HepG2 (cell line): Measurements from ENCODE around the gene TADA2B. TPM values are rescaled to one million over a fixed set of nuclear protein-coding genes. Genes with fewer than 3 reads are reported as not detected.

Experiments
- ELF3 ChIP-seq: IDR thresholded peaks from 2 replicates; pipeline ENCODE4 v1.6.1; 2016; ENCODE audit warnings: missing genetic modification reagents, missing compliant biosample characterization
- FOXA1 ChIP-seq, 2 experiments: fragments of 450-650 bp in 1 of 2; sonication (generic) in 1 of 2; formaldehyde crosslinking in 1 of 2; IDR thresholded peaks; 2 replicates each; pipeline versions ENCODE4 v1.4.0 to v1.6.1; 2016 to 2020; ENCODE audit warnings: missing genetic modification reagents in 1 of 2
- GTF2F1 ChIP-seq: fragments of 150-350 bp; IDR thresholded peaks from 2 replicates; pipeline ENCODE4 v1.6.1; 2014; ENCODE audit warnings: low read length
- GZF1 ChIP-seq: sonication (generic); formaldehyde crosslinking; IDR thresholded peaks from 2 replicates; pipeline ENCODE4 v1.5.1; 2020; ENCODE audit warnings: mild to moderate bottlenecking, missing genetic modification reagents
- HNRNPL ChIP-seq: fragments of 200-400 bp; formaldehyde crosslinking; IDR thresholded peaks from 2 replicates; pipeline ENCODE4 v1.6.1; 2017; ENCODE audit warnings: mild to moderate bottlenecking, low read depth, low read length
- MED1 ChIP-seq: sonication (generic); formaldehyde crosslinking; IDR thresholded peaks from 2 replicates; pipeline ENCODE4 v1.4.0; 2020; ENCODE audit warnings: missing genetic modification reagents
- MEIS2 ChIP-seq: sonication (generic); formaldehyde crosslinking; IDR thresholded peaks from 2 replicates; pipeline ENCODE4 v1.9.0; 2021; ENCODE audit warnings: mild to moderate bottlenecking, missing genetic modification reagents
- MIXL1 ChIP-seq: IDR thresholded peaks from 2 replicates; pipeline ENCODE4 v1.6.1; 2016
- NR2C2 ChIP-seq: sonication (generic); formaldehyde crosslinking; IDR thresholded peaks from 2 replicates; pipeline ENCODE4 v1.4.0; 2020; ENCODE audit warnings: missing genetic modification reagents, mild to moderate bottlenecking, moderate library complexity, borderline replicate concordance
- NRL ChIP-seq: sonication (generic); formaldehyde crosslinking; IDR thresholded peaks from 2 replicates; pipeline ENCODE4 v1.5.0; 2020; ENCODE audit warnings: missing genetic modification reagents, mild to moderate bottlenecking, moderate library complexity, borderline replicate concordance
- ONECUT2 ChIP-seq: sonication (generic); formaldehyde crosslinking; IDR thresholded peaks from 2 replicates; pipeline ENCODE4 v1.4.0; 2020; ENCODE audit warnings: missing genetic modification reagents
- REXO4 ChIP-seq: sonication (generic); formaldehyde crosslinking; IDR thresholded peaks from 2 replicates; pipeline ENCODE4 v1.8.0; 2022; ENCODE audit warnings: missing genetic modification reagents, mild to moderate bottlenecking, borderline replicate concordance
- RFX1 ChIP-seq: fragments of 450-650 bp; IDR thresholded peaks from 2 replicates; pipeline ENCODE4 v1.6.1; 2017
- SIX1 ChIP-seq: sonication (generic); formaldehyde crosslinking; IDR thresholded peaks from 2 replicates; pipeline ENCODE4 v1.4.0; 2020; ENCODE audit warnings: missing genetic modification reagents, borderline replicate concordance
- ZBTB7A ChIP-seq: sonication (generic); formaldehyde crosslinking; IDR thresholded peaks from 2 replicates; pipeline ENCODE4 v1.8.0; 2022; ENCODE audit warnings: mild to moderate bottlenecking, missing genetic modification reagents
- ZFP37 ChIP-seq: sonication (generic); formaldehyde crosslinking; IDR thresholded peaks from 2 replicates; pipeline ENCODE4 v1.4.0; 2020; ENCODE audit warnings: missing genetic modification reagents, borderline replicate concordance
- ZKSCAN8 ChIP-seq: IDR thresholded peaks from 2 replicates; pipeline ENCODE4 v1.6.1; 2016; ENCODE audit warnings: borderline replicate concordance, missing genetic modification reagents, missing compliant biosample characterization
- ZNF569 ChIP-seq: sonication (generic); formaldehyde crosslinking; IDR thresholded peaks from 2 replicates; pipeline ENCODE4 v1.5.0; 2020; ENCODE audit warnings: mild to moderate bottlenecking, missing genetic modification reagents, moderate library complexity, borderline replicate concordance
- ZNF670 ChIP-seq: sonication (generic); formaldehyde crosslinking; IDR thresholded peaks from 2 replicates; pipeline ENCODE4 v1.8.0; 2022; ENCODE audit warnings: mild to moderate bottlenecking, missing genetic modification reagents, borderline replicate concordance
- ZNF724P ChIP-seq: sonication (generic); formaldehyde crosslinking; IDR thresholded peaks from 2 replicates; pipeline ENCODE4 v1.8.0; 2022; ENCODE audit warnings: missing genetic modification reagents, borderline replicate concordance
- polyA plus RNA-seq, 8 experiments: library from polyadenylated mRNA; depleted of rRNA in 3 of 8; stranded (reverse) in 7 of 8; unstranded in 1 of 8; fragments of >200 nt; fragmentation: Illumina TruSeq in 4 of 8; extraction: Trizol in 4 of 8; gene quantifications; 2 replicates each; pipeline versions ENCODE4 v1.2.1 to v1.2.3, GENCODE V29; 2011 to 2016; ENCODE audit warnings: low read depth in 4 of 8, missing spikeins in 1 of 8, mixed read lengths in 1 of 8; ENCODE audit not compliant: insufficient read depth in 1 of 8
- total RNA-seq, 5 experiments: library from RNA; depleted of rRNA; stranded (reverse); fragments of >200 nt; fragmentation: Illumina TruSeq; extraction: Trizol; gene quantifications; 2 replicates each; pipeline ENCODE4 v1.2.3, GENCODE V29; 2016; ENCODE audit warnings: low read depth in 1 of 5
- TF ChIP-seq, protein P1 (sequence below): sonication (generic); formaldehyde crosslinking; IDR thresholded peaks from 2 replicates; pipeline ENCODE4 v1.4.0; 2020; ENCODE audit warnings: mild to moderate bottlenecking, missing genetic modification reagents
- TF ChIP-seq, protein P2 (sequence below): sonication (generic); formaldehyde crosslinking; IDR thresholded peaks from 2 replicates; pipeline ENCODE4 v1.4.0; 2020; ENCODE audit warnings: mild to moderate bottlenecking, missing genetic modification reagents, borderline replicate concordance

The TADA2B gene
- total and polyA plus RNA-seq, 2 of the 13 experiments (the other 11 are each of a cell fraction or from before 2014, with no cell fraction given), result 4.6 to 8.9 TPM

DNA sequence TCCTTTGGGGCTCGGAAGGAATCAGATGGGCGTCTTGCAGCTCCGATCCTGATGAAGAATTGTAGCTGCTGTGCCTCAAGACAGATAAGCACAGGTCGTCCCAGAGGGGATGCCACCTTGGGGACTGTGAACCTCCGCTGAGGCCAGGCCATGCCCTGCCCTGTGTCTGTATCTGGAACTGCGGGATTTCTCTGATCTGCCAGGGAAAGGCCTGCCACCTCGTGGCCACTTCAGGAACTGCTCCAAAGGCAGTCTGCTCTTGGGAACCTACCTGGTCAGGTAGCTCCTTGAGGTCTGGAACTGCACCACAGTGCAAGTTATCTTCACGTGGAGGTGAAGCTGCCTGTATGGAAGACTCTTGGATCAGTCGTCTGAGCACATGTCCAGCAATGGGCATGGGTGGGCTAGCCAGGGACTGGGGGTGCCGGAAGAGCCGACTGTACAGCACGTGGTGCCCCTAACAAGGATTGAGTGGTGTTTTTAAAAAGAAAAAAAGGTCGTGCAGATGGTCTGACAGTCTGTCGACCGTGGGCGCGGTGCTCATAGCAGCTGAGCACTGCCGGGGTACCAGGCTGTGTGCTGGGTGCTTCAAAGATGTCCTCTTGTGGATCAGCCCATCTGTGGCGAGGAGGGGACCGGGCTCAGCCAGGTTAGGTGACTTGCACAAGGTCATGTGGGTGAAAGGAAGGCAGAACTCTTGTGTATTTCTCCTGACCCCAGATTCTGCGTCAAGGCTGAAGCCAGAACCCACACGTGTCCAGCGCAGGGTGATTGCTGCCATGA, 27.7 kb downstream of the TADA2B start (continued):
- TF ChIP-seq ZNF670 (CRISPR knock-in tag), result peak; percentile 68; the same call in 1 of the 2 replicates
- peak; percentile 76; the same call in 1 of the 2 replicates for TF ChIP-seq ZFP37 (CRISPR knock-in tag)
- 0 out of 2 replicates have a peak, but pooled peaks have one; percentile 32 for TF ChIP-seq ELF3 (CRISPR knock-in tag)
- peak; percentile 62; the same call in 1 of the 2 replicates for TF ChIP-seq MIXL1 (CRISPR knock-in tag)
- no peak for TF ChIP-seq MEIS2 (CRISPR knock-in tag)
- TF ChIP-seq, protein P1, sequence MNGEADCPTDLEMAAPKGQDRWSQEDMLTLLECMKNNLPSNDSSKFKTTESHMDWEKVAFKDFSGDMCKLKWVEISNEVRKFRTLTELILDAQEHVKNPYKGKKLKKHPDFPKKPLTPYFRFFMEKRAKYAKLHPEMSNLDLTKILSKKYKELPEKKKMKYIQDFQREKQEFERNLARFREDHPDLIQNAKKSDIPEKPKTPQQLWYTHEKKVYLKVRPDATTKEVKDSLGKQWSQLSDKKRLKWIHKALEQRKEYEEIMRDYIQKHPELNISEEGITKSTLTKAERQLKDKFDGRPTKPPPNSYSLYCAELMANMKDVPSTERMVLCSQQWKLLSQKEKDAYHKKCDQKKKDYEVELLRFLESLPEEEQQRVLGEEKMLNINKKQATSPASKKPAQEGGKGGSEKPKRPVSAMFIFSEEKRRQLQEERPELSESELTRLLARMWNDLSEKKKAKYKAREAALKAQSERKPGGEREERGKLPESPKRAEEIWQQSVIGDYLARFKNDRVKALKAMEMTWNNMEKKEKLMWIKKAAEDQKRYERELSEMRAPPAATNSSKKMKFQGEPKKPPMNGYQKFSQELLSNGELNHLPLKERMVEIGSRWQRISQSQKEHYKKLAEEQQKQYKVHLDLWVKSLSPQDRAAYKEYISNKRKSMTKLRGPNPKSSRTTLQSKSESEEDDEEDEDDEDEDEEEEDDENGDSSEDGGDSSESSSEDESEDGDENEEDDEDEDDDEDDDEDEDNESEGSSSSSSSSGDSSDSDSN (CRISPR knock-in tag), result no peak
- TF ChIP-seq FOXA1 (IDR thresholded peaks at IDR 0.05), result no peak
- TF ChIP-seq FOXA1 (CRISPR knock-in tag; IDR thresholded peaks at IDR 0.05), result no peak
- 0 out of 2 replicates have a peak, but pooled peaks have one; percentile 33 for TF ChIP-seq ZKSCAN8 (CRISPR knock-in tag)
- no peak for TF ChIP-seq NRL (CRISPR knock-in tag)
- TF ChIP-seq REXO4 (CRISPR knock-in tag), result no peak
- 0 out of 2 replicates have a peak, but pooled peaks have one; percentile 35 for TF ChIP-seq MED1 (CRISPR knock-in tag)
- TF ChIP-seq ZNF724P (CRISPR knock-in tag), result no peak
- no peak for TF ChIP-seq RFX1
- TF ChIP-seq NR2C2 (CRISPR knock-in tag), result peak; percentile 28; the same call in 1 of the 2 replicates
- TF ChIP-seq ZBTB7A (CRISPR knock-in tag), result no peak
- TF ChIP-seq GTF2F1, result no peak
- TF ChIP-seq GZF1 (CRISPR knock-in tag), result peak; percentile 43; the same call in 1 of the 2 replicates
- TF ChIP-seq, protein P2, sequence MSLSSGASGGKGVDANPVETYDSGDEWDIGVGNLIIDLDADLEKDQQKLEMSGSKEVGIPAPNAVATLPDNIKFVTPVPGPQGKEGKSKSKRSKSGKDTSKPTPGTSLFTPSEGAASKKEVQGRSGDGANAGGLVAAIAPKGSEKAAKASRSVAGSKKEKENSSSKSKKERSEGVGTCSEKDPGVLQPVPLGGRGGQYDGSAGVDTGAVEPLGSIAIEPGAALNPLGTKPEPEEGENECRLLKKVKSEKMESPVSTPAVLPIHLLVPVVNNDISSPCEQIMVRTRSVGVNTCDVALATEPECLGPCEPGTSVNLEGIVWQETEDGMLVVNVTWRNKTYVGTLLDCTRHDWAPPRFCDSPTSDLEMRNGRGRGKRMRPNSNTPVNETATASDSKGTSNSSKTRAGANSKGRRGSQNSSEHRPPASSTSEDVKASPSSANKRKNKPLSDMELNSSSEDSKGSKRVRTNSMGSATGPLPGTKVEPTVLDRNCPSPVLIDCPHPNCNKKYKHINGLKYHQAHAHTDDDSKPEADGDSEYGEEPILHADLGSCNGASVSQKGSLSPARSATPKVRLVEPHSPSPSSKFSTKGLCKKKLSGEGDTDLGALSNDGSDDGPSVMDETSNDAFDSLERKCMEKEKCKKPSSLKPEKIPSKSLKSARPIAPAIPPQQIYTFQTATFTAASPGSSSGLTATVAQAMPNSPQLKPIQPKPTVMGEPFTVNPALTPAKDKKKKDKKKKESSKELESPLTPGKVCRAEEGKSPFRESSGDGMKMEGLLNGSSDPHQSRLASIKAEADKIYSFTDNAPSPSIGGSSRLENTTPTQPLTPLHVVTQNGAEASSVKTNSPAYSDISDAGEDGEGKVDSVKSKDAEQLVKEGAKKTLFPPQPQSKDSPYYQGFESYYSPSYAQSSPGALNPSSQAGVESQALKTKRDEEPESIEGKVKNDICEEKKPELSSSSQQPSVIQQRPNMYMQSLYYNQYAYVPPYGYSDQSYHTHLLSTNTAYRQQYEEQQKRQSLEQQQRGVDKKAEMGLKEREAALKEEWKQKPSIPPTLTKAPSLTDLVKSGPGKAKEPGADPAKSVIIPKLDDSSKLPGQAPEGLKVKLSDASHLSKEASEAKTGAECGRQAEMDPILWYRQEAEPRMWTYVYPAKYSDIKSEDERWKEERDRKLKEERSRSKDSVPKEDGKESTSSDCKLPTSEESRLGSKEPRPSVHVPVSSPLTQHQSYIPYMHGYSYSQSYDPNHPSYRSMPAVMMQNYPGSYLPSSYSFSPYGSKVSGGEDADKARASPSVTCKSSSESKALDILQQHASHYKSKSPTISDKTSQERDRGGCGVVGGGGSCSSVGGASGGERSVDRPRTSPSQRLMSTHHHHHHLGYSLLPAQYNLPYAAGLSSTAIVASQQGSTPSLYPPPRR (CRISPR knock-in tag), result no peak
- 0 out of 2 replicates have a peak, but pooled peaks have one; percentile 68 for TF ChIP-seq HNRNPL
- TF ChIP-seq ONECUT2 (CRISPR knock-in tag), result no peak
- TF ChIP-seq ZNF569 (CRISPR knock-in tag), result no peak
- TF ChIP-seq SIX1, result no peak
